ENCODE results near the gene GNAO1. TPM values are rescaled to one million over a fixed set of nuclear protein-coding genes. Genes with fewer than 3 reads are reported as not detected.

Gene GNAO1
- total RNA-seq, 4 donors from 2014 or later = 2.7 to 12.9 (median 6.1) TPM

DNA sequence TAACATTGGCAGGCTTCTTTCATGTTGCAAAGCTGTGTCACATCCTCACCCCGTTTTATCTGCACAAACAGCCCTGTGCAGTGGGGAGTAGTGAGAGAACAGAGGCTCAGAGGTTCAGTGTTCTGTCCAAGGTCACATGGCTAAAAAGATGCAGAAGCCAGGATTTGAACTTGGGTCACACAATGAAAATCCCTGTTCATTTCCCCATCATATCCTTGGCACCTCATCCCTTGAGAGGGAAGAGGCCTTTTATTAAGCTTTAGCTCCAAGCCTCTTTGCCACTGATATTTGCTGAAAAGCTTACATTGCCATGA, 127.5 kb downstream of the GNAO1 start:
- H3K4me3 ChIP-seq = no peak overlapping the region
- H3K27ac ChIP-seq = no peak overlapping the region
- no peak for DNase-seq (ENCODE audit: low spot score in 2 of 2)
- TF ChIP-seq POLR2A (IDR thresholded peaks at IDR 0.05) = no peak
- TF ChIP-seq, protein P1, sequence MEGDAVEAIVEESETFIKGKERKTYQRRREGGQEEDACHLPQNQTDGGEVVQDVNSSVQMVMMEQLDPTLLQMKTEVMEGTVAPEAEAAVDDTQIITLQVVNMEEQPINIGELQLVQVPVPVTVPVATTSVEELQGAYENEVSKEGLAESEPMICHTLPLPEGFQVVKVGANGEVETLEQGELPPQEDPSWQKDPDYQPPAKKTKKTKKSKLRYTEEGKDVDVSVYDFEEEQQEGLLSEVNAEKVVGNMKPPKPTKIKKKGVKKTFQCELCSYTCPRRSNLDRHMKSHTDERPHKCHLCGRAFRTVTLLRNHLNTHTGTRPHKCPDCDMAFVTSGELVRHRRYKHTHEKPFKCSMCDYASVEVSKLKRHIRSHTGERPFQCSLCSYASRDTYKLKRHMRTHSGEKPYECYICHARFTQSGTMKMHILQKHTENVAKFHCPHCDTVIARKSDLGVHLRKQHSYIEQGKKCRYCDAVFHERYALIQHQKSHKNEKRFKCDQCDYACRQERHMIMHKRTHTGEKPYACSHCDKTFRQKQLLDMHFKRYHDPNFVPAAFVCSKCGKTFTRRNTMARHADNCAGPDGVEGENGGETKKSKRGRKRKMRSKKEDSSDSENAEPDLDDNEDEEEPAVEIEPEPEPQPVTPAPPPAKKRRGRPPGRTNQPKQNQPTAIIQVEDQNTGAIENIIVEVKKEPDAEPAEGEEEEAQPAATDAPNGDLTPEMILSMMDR (IDR thresholded peaks at IDR 0.05) = no peak
- no peak for TF ChIP-seq EP300 (IDR thresholded peaks at IDR 0.05)
- H3K4me1 ChIP-seq = peaks cover 0 to 10% (median 5%) of the 10 kb centered on the region in 4 donors
- 26 to 50% methylated on average over 1 of the region's 1 CpG for WGBS, 2 donors
- H3K9me3 ChIP-seq = no peaks in the 10 kb centered on the region
- no peaks in the 10 kb centered on the region for H3K36me3 ChIP-seq
- H3K27me3 ChIP-seq = no peaks in the 10 kb centered on the region

DNA sequence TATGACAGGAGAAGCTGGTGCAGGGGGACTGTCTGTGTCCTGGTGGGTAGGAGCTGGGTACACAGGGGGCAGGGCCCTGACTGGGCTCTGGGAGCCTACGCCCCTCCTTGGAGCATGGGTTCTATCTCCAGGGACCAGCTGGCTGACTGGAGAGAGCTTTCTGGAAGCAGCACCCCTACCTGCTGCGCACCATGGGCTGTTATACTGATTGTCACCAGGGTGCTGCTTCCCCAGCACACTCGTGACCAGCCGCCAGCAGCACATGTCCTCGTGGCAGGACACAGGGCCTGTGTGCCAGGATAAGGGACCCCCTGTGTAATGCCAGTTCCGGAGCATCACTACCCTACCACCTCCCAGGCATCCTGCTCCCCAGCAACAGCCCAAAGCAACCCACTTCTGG, 128.1 kb downstream of the GNAO1 start:
- Histone ChIP-seq H3K36me3 (no peaks in the 10 kb centered on the region), H3K27me3 (no peaks in the 10 kb centered on the region), H3K4me3 (no peak overlapping the region), H3K9me3 (no peaks in the 10 kb centered on the region), H3K27ac (no peak overlapping the region), H3K4me1 (peaks cover 0 to 10% (median 5%) of the 10 kb centered on the region in 4 donors)
- TF ChIP-seq, protein P1 (IDR thresholded peaks at IDR 0.05) = no peak
- TF ChIP-seq EP300 (IDR thresholded peaks at IDR 0.05) = no peak
- TF ChIP-seq POLR2A (IDR thresholded peaks at IDR 0.05) = no peak
- WGBS, 2 donors = 93 to 95% methylated on average over 6 of the region's 6 CpGs
- no peak for DNase-seq (ENCODE audit: low spot score in 2 of 2)

DNA sequence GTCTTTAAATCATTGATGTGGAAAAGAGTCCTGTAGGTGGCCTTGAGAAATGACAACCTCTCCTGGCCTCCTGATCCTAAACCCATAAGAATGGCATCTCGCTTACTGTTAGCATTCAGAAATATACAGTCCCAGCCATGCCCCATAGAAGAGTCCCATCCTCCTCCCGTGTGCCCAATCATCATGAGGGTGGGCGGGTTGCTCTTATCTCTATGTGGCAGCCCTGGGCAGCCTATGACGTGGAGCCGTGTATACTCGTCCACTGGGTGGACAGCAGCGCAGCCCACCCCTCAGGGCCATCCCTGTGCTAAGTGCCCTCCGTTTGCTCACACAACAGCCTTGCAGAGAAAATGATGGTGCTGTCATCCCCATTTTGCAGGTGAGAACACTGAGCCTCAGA, 128.8 kb downstream of the GNAO1 start:
- DNase-seq (ENCODE audit: low spot score in 2 of 2) = no peak
- 86 to 93% methylated on average over 8 of the region's 8 CpGs for WGBS, 2 donors
- Histone ChIP-seq H3K36me3 (no peaks in the 10 kb centered on the region), H3K27ac (no peak overlapping the region), H3K9me3 (no peaks in the 10 kb centered on the region), H3K27me3 (no peaks in the 10 kb centered on the region), H3K4me3 (no peak overlapping the region), H3K4me1 (peaks cover 0 to 10% (median 5%) of the 10 kb centered on the region in 4 donors)
- TF ChIP-seq POLR2A (IDR thresholded peaks at IDR 0.05) (no peak), EP300 (IDR thresholded peaks at IDR 0.05) (no peak)

DNA sequence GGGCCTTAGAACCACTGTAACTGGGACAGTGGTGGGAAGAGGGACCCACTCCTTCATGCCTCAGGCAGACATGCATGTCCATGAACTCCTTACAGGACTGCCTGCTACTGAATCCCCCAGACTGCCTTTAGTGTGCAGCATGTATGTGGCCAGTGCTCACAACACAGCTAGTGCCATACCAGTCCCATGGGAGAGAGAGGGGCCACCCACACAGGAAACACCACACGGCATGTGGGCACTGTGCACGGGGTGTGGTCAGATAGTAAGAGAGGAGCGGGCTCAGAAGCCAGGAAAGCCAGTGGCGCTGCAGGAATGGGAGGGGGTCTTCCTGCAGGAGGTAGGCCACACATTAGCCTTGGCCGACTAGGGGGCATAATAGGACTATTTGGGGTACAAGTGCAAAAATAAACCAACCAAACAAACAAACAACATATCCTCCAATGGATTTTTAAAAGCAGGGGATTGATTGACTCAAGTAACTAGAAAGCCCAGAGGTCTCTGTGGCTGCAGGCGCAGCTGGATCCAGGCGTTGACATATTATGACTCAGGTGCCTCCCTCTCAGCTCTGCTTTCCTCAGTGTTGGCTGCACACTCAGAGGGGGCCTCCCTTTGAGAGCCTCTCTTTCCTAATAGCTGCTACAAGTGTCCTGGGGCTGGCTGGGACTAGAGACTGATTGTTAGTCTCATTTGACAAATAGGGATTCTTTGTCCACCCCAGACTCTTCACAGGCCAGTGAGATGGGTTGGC, 129.7 kb downstream of the GNAO1 start:
- Histone ChIP-seq H3K27me3 (no peaks in the 10 kb centered on the region), H3K4me1 (peaks cover 0 to 10% (median 5%) of the 10 kb centered on the region in 4 donors), H3K9me3 (no peaks in the 10 kb centered on the region), H3K27ac (no peak overlapping the region), H3K4me3 (no peak overlapping the region), H3K36me3 (no peaks in the 10 kb centered on the region)
- DNase-seq (ENCODE audit: low spot score in 2 of 2) = no peak
- TF ChIP-seq, protein P1 (IDR thresholded peaks at IDR 0.05) = no peak
- TF ChIP-seq EP300 (IDR thresholded peaks at IDR 0.05) (no peak), POLR2A (IDR thresholded peaks at IDR 0.05) (no peak)
- WGBS, 2 donors = 78% methylated on average over 7 of the region's 7 CpGs

GRCh38 chr16:56321571-56321970, 130.3 kb downstream of the GNAO1 start:
- DNase-seq (ENCODE audit: low spot score in 2 of 2) = no peak
- Histone ChIP-seq H3K27ac (no peak overlapping the region), H3K9me3 (no peaks in the 10 kb centered on the region), H3K36me3 (no peaks in the 10 kb centered on the region), H3K4me3 (no peak overlapping the region), H3K27me3 (no peaks in the 10 kb centered on the region), H3K4me1 (peaks cover 0 to 10% (median 5%) of the 10 kb centered on the region in 4 donors)
- no peak for TF ChIP-seq EP300 (IDR thresholded peaks at IDR 0.05)
- TF ChIP-seq, protein P1 (IDR thresholded peaks at IDR 0.05) = no peak
- TF ChIP-seq POLR2A (IDR thresholded peaks at IDR 0.05) = no peak
- WGBS, 2 donors = 79 to 87% methylated on average over 9 of the region's 9 CpGs
